ENCODE measurements around the gene TERT. TPM values are rescaled to one million over a fixed set of nuclear protein-coding genes. Genes with fewer than 3 reads are reported as not detected.
"Not testable (repeated sequence)": the region's sequence is repeated elsewhere in the genome, so short reads cannot be mapped to it uniquely, and the experiment has no call there.

Gene TERT
- polyA plus RNA-seq, 3 donors from 2014 or later = not detected

GRCh38 chr5:1336106-1336561 is 41.3 kb upstream of the TERT start:
- Mint-ChIP-seq H3K4me1 (peaks cover 2 to 10% of the 10 kb centered on the region in 2 donors), H3K4me3 (no peak overlapping the region), H3K36me3 (peaks cover 8 to 38% (median 23%) of the 10 kb centered on the region in 3 donors), H3K27me3 (ENCODE audit: low read depth in 3 of 3) (no peaks in the 10 kb centered on the region), H3K9me3 (no peaks in the 10 kb centered on the region), H3K27ac (no peak overlapping the region)
- DNase-seq = no peak

GRCh38 chr5:1335540-1336095 is 40.8 kb upstream of the TERT start:
- Mint-ChIP-seq H3K36me3 (peaks cover 7 to 34% (median 20%) of the 10 kb centered on the region in 3 donors), H3K4me3 (no peak overlapping the region), H3K27ac (no peak overlapping the region), H3K9me3 (no peaks in the 10 kb centered on the region), H3K4me1 (peaks cover 0 to 5% of the 10 kb centered on the region in 2 donors), H3K27me3 (ENCODE audit: low read depth in 3 of 3) (peaks cover 0 to 2% (median 0%) of the 10 kb centered on the region in 3 donors)
- DNase-seq = no peak

GRCh38 chr5:1334831-1335539 is 40.1 kb upstream of the TERT start:
- DNase-seq = no peak
- H3K27ac Mint-ChIP-seq = no peak overlapping the region
- H3K9me3 Mint-ChIP-seq = no peaks in the 10 kb centered on the region
- H3K4me3 Mint-ChIP-seq = no peak overlapping the region
- peaks cover 4 to 32% (median 20%) of the 10 kb centered on the region in 3 donors for H3K36me3 Mint-ChIP-seq
- peaks cover 0 to 2% (median 0%) of the 10 kb centered on the region in 3 donors for H3K27me3 Mint-ChIP-seq (ENCODE audit: low read depth in 3 of 3)
- peaks cover 0 to 5% of the 10 kb centered on the region in 2 donors for H3K4me1 Mint-ChIP-seq

GRCh38 chr5:1333986-1334385 is 39.1 kb upstream of the TERT start:
- Mint-ChIP-seq H3K27ac (no peak overlapping the region), H3K9me3 (no peaks in the 10 kb centered on the region), H3K4me1 (peaks cover 0 to 5% of the 10 kb centered on the region in 2 donors), H3K4me3 (no peak overlapping the region), H3K36me3 (peaks cover 4 to 32% (median 20%) of the 10 kb centered on the region in 3 donors), H3K27me3 (ENCODE audit: low read depth in 3 of 3) (peaks cover 0 to 2% (median 0%) of the 10 kb centered on the region in 3 donors)
- DNase-seq = no peak

GRCh38 chr5:1333286-1333685 is 38.4 kb upstream of the TERT start:
- not testable (repeated sequence) for DNase-seq; H3K4me1 Mint-ChIP-seq; H3K27me3 Mint-ChIP-seq (ENCODE audit: low read depth in 3 of 3); H3K4me3 Mint-ChIP-seq; H3K9me3 Mint-ChIP-seq
- Mint-ChIP-seq H3K36me3 (peaks cover 4 to 36% (median 20%) of the 10 kb centered on the region in 3 donors), H3K27ac (peak overlapping the region in 1 of 6 donors; percentile 33)

GRCh38 chr5:1332461-1333001 is 37.7 kb upstream of the TERT start:
- H3K27ac Mint-ChIP-seq = no peak overlapping the region
- H3K4me1 Mint-ChIP-seq = peaks cover 3 to 11% of the 10 kb centered on the region in 2 donors
- H3K36me3 Mint-ChIP-seq = peaks cover 4 to 37% (median 20%) of the 10 kb centered on the region in 3 donors

GRCh38 chr5:1331861-1332405 is 37.1 kb upstream of the TERT start:
- H3K27me3 Mint-ChIP-seq (ENCODE audit: low read depth in 3 of 3) = peaks cover 0 to 2% (median 0%) of the 10 kb centered on the region in 3 donors
- no peak overlapping the region for H3K4me3 Mint-ChIP-seq
- H3K9me3 Mint-ChIP-seq = no peaks in the 10 kb centered on the region
- peaks cover 4 to 39% (median 20%) of the 10 kb centered on the region in 3 donors for H3K36me3 Mint-ChIP-seq
- DNase-seq = no peak
- peaks cover 3 to 8% of the 10 kb centered on the region in 2 donors for H3K4me1 Mint-ChIP-seq
- H3K27ac Mint-ChIP-seq = no peak overlapping the region

More at GRCh38 chr5:1332461-1333001, 37.7 kb upstream of the TERT start:
- DNase-seq = no peak
- Mint-ChIP-seq H3K4me3 (no peak overlapping the region), H3K9me3 (no peaks in the 10 kb centered on the region), H3K27me3 (ENCODE audit: low read depth in 3 of 3) (peaks cover 0 to 2% (median 0%) of the 10 kb centered on the region in 3 donors)

- DNase-seq = no peak
- peaks cover 0 to 2% (median 0%) of the 10 kb centered on the region in 3 donors for H3K27me3 Mint-ChIP-seq (ENCODE audit: low read depth in 3 of 3)
- no peaks in the 10 kb centered on the region for H3K9me3 Mint-ChIP-seq
- peaks cover 4 to 45% (median 18%) of the 10 kb centered on the region in 3 donors for H3K36me3 Mint-ChIP-seq
- no peak overlapping the region for H3K27ac Mint-ChIP-seq
- peaks cover 3 to 14% of the 10 kb centered on the region in 2 donors for H3K4me1 Mint-ChIP-seq
- H3K4me3 Mint-ChIP-seq = no peak overlapping the region
These were observed 36.3 kb upstream of the TERT start for GRCh38 chr5:1330847-1331831.

GRCh38 chr5:1330146-1330846 is 35.4 kb upstream of the TERT start:
- H3K4me3 Mint-ChIP-seq = no peak overlapping the region
- peaks cover 3 to 15% of the 10 kb centered on the region in 2 donors for H3K4me1 Mint-ChIP-seq
- no peak overlapping the region for H3K27ac Mint-ChIP-seq
- DNase-seq = no peak
- H3K36me3 Mint-ChIP-seq = peaks cover 4 to 46% (median 19%) of the 10 kb centered on the region in 3 donors
- H3K9me3 Mint-ChIP-seq = no peaks in the 10 kb centered on the region
- H3K27me3 Mint-ChIP-seq (ENCODE audit: low read depth in 3 of 3) = peaks cover 0 to 4% (median 0%) of the 10 kb centered on the region in 3 donors

GRCh38 chr5:1329111-1329579 is 34.3 kb upstream of the TERT start:
- peaks cover 3 to 15% of the 10 kb centered on the region in 2 donors for H3K4me1 Mint-ChIP-seq
- DNase-seq = no peak
- H3K27me3 Mint-ChIP-seq (ENCODE audit: low read depth in 3 of 3) = peaks cover 0 to 4% (median 0%) of the 10 kb centered on the region in 3 donors
- H3K4me3 Mint-ChIP-seq = no peak overlapping the region
- H3K9me3 Mint-ChIP-seq = no peaks in the 10 kb centered on the region
- no peak overlapping the region for H3K27ac Mint-ChIP-seq
- peaks cover 9 to 45% (median 21%) of the 10 kb centered on the region in 3 donors for H3K36me3 Mint-ChIP-seq

GRCh38 chr5:1328237-1329110 is 33.6 kb upstream of the TERT start:
- peaks cover 9 to 44% (median 26%) of the 10 kb centered on the region in 3 donors for H3K36me3 Mint-ChIP-seq
- H3K27me3 Mint-ChIP-seq (ENCODE audit: low read depth in 3 of 3); DNase-seq; H3K4me3 Mint-ChIP-seq; H3K9me3 Mint-ChIP-seq; H3K27ac Mint-ChIP-seq: not testable (repeated sequence)
- H3K4me1 Mint-ChIP-seq = peaks cover 3 to 15% of the 10 kb centered on the region in 2 donors

Data from immature natural killer cell (primary cell).